Astrocyte (in vitro differentiated cells and primary cell): ENCODE data around the gene CSF1.

Source experiments
- EZH2 ChIP-seq: IDR thresholded peaks from 2 replicates; pipeline ENCODE4 v1.6.1; 2012; ENCODE audit warnings: mild to moderate bottlenecking, low read length, inconsistent platforms; ENCODE audit not compliant: insufficient read depth
- TF ChIP-seq, protein P1 (sequence below): IDR thresholded peaks from 2 replicates; pipeline ENCODE4 v1.5.1; 2011; ENCODE audit warnings: low read depth, mild to moderate bottlenecking, inconsistent platforms, low read length, moderate library complexity; ENCODE audit not compliant: insufficient read depth

- TF ChIP-seq, protein P1, sequence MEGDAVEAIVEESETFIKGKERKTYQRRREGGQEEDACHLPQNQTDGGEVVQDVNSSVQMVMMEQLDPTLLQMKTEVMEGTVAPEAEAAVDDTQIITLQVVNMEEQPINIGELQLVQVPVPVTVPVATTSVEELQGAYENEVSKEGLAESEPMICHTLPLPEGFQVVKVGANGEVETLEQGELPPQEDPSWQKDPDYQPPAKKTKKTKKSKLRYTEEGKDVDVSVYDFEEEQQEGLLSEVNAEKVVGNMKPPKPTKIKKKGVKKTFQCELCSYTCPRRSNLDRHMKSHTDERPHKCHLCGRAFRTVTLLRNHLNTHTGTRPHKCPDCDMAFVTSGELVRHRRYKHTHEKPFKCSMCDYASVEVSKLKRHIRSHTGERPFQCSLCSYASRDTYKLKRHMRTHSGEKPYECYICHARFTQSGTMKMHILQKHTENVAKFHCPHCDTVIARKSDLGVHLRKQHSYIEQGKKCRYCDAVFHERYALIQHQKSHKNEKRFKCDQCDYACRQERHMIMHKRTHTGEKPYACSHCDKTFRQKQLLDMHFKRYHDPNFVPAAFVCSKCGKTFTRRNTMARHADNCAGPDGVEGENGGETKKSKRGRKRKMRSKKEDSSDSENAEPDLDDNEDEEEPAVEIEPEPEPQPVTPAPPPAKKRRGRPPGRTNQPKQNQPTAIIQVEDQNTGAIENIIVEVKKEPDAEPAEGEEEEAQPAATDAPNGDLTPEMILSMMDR, result no peak
- no peak for TF ChIP-seq EZH2
Observed at GRCh38 chr1:109959974-109960744, 49.5 kb downstream of the CSF1 start.
